Measurements from ENCODE around the gene FAM24A.

- TF ChIP-seq BRCA1 (IDR thresholded peaks at IDR 0.05; ENCODE audit: low read depth, low read length): no peak
- no peak for TF ChIP-seq GABPA (IDR thresholded peaks at IDR 0.05; ENCODE audit: low read depth)
- no peak for TF ChIP-seq TAF1 (IDR thresholded peaks at IDR 0.05; ENCODE audit: borderline replicate concordance, low read depth, low read length)
- no peak for TF ChIP-seq MAX (IDR thresholded peaks at IDR 0.05; ENCODE audit: low read depth, low read length)
- TF ChIP-seq ZNF24 (IDR thresholded peaks at IDR 0.05): no peak
- no peak for TF ChIP-seq PAX8 (IDR thresholded peaks at IDR 0.05)
- TF ChIP-seq POLR2A (IDR thresholded peaks at IDR 0.05; ENCODE audit: low read depth, low read length): no peak
- TF ChIP-seq, protein P1, sequence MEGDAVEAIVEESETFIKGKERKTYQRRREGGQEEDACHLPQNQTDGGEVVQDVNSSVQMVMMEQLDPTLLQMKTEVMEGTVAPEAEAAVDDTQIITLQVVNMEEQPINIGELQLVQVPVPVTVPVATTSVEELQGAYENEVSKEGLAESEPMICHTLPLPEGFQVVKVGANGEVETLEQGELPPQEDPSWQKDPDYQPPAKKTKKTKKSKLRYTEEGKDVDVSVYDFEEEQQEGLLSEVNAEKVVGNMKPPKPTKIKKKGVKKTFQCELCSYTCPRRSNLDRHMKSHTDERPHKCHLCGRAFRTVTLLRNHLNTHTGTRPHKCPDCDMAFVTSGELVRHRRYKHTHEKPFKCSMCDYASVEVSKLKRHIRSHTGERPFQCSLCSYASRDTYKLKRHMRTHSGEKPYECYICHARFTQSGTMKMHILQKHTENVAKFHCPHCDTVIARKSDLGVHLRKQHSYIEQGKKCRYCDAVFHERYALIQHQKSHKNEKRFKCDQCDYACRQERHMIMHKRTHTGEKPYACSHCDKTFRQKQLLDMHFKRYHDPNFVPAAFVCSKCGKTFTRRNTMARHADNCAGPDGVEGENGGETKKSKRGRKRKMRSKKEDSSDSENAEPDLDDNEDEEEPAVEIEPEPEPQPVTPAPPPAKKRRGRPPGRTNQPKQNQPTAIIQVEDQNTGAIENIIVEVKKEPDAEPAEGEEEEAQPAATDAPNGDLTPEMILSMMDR (IDR thresholded peaks at IDR 0.05 in 2 of 3, conservative IDR thresholded peaks at IDR 0.05 in 1 of 3; ENCODE audit: control insufficient read depth in 2 of 3, extremely low read depth in 1 of 3, insufficient read depth in 1 of 3, low read depth in 3 of 3, low read length in 3 of 3): no peak
- no peak for TF ChIP-seq POLR2AphosphoS5 (IDR thresholded peaks at IDR 0.05; ENCODE audit: low read length)
These were observed 33.1 kb upstream of the FAM24A start for GRCh38 chr10:122877264-122877663.
